GM12875 (cell line): ENCODE data around the gene RASSF8.

Experiments
- H3K4me3 ChIP-seq: one replicate; pipeline ENCODE4 v1.5.1; 2011; ENCODE audit warnings: low read depth, low read length, control low read depth
- CTCF ChIP-seq: IDR thresholded peaks from 2 replicates; pipeline ENCODE4 v1.5.1; 2011; ENCODE audit warnings: low read depth, mild to moderate bottlenecking, control low read depth, inconsistent platforms, low read length, moderate library complexity, borderline replicate concordance; ENCODE audit not compliant: insufficient read depth

The RASSF8 gene

DNA sequence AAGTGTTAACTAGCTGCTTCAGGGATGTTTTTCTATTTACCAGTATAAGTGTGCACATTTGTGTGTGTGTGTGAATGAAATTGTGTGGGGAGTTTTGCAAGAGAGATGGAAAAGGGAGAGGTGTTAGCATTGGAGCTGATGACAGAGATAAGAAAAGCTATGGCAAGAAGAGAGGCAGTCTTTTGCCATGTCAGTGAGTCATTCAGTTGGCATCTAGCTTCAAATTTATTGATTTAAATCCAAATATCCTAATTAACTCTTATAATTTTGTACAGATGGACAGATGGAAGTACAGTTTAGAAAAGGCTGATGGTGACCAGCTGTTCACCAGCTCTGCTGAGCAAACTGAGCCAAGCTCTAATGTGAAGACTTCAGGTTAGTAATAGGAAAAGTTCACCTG, 169.7 kb downstream of the RASSF8 start:
- H3K4me3 ChIP-seq, result no peak overlapping the region
- TF ChIP-seq CTCF, result no peak
